ENCODE data around the gene ITGB5. TPM values are rescaled to one million over a fixed set of nuclear protein-coding genes. Genes with fewer than 3 reads are reported as not detected.

The ITGB5 gene
- total and polyA plus RNA-seq, 4 donors, result 16.9 to 66.6 (median 48.0) TPM

DNA sequence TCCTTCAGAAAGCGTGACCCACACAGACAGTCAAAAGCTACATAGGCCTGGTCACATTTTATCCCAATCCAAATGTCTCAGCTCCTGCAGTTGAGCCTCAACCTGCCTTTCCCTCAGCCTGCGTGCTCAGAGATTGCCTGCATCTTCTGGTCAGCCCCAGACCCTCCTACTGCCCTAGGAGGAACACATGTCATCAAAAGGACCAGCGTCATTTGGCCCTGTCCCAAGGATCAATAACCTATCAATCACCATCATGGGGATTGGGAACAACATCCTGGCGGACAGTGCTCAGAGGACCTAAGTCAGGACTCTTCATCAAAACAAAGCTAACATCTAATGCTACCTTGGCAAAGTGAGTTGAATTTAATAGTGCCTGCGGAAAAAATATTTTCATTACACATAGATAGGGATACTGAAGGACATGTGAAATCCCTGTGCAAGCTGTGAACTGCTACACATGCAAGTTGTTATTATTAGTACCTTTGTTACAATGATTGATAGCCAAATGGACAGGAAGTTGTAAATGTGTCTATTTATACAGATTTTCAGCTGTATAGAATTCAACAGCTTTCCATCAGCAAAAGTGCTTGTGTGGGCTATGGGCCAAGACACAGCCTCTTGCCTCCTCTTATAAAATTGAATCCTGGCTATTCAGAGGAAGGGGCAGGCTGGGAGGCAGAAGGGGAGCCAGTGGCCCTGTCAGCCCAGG, 109.2 kb downstream of the ITGB5 start:
- Histone ChIP-seq H3K4me1 (ENCODE audit: control insufficient read depth in 4 of 4, insufficient read depth in 4 of 4, low read length in 3 of 4) (peaks cover 0 to 20% (median 17%) of the 10 kb centered on the region in 4 donors), H3K27ac (ENCODE audit: low read depth in 1 of 2, low read length in 2 of 2) (no peak overlapping the region), H3K4me3 (ENCODE audit: low read depth in 1 of 3, low read length in 3 of 3) (no peak overlapping the region), H3K36me3 (ENCODE audit: control insufficient read depth in 4 of 4, insufficient read depth in 3 of 4, low read depth in 1 of 4, low read length in 3 of 4) (peaks cover 0 to 6% (median 5%) of the 10 kb centered on the region in 4 donors), H3K27me3 (ENCODE audit: control insufficient read depth in 4 of 4, insufficient read depth in 4 of 4, low read length in 3 of 4) (no peaks in the 10 kb centered on the region), H3K9me3 (ENCODE audit: control insufficient read depth in 4 of 4, low read length in 3 of 4) (no peaks in the 10 kb centered on the region), H3K9ac (ENCODE audit: low read depth in 1 of 2, low read length in 2 of 2) (no peak overlapping the region)
- DNase-seq (ENCODE audit: low spot score), result no peak
- 74% methylated on average over 5 of the region's 5 CpGs for WGBS
- no peak for TF ChIP-seq MAX (IDR thresholded peaks at IDR 0.05)
- TF ChIP-seq GABPA (IDR thresholded peaks at IDR 0.05 in 1 of 2, conservative IDR thresholded peaks at IDR 0.05 in 1 of 2), result no peak
- no peak for TF ChIP-seq RXRA (IDR thresholded peaks at IDR 0.05)
- no peak for TF ChIP-seq CTCF (IDR thresholded peaks at IDR 0.05; ENCODE audit: low read depth, low read length, missing input control)
- TF ChIP-seq, protein P1, sequence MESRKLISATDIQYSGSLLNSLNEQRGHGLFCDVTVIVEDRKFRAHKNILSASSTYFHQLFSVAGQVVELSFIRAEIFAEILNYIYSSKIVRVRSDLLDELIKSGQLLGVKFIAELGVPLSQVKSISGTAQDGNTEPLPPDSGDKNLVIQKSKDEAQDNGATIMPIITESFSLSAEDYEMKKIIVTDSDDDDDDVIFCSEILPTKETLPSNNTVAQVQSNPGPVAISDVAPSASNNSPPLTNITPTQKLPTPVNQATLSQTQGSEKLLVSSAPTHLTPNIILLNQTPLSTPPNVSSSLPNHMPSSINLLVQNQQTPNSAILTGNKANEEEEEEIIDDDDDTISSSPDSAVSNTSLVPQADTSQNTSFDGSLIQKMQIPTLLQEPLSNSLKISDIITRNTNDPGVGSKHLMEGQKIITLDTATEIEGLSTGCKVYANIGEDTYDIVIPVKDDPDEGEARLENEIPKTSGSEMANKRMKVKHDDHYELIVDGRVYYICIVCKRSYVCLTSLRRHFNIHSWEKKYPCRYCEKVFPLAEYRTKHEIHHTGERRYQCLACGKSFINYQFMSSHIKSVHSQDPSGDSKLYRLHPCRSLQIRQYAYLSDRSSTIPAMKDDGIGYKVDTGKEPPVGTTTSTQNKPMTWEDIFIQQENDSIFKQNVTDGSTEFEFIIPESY (IDR thresholded peaks at IDR 0.05), result no peak
- TF ChIP-seq YY1 (IDR thresholded peaks at IDR 0.05), result no peak
- TF ChIP-seq JUND (IDR thresholded peaks at IDR 0.05), result no peak
- no peak for TF ChIP-seq EGR1 (IDR thresholded peaks at IDR 0.05; ENCODE audit: low read depth in 2 of 2)
- TF ChIP-seq, protein P2, sequence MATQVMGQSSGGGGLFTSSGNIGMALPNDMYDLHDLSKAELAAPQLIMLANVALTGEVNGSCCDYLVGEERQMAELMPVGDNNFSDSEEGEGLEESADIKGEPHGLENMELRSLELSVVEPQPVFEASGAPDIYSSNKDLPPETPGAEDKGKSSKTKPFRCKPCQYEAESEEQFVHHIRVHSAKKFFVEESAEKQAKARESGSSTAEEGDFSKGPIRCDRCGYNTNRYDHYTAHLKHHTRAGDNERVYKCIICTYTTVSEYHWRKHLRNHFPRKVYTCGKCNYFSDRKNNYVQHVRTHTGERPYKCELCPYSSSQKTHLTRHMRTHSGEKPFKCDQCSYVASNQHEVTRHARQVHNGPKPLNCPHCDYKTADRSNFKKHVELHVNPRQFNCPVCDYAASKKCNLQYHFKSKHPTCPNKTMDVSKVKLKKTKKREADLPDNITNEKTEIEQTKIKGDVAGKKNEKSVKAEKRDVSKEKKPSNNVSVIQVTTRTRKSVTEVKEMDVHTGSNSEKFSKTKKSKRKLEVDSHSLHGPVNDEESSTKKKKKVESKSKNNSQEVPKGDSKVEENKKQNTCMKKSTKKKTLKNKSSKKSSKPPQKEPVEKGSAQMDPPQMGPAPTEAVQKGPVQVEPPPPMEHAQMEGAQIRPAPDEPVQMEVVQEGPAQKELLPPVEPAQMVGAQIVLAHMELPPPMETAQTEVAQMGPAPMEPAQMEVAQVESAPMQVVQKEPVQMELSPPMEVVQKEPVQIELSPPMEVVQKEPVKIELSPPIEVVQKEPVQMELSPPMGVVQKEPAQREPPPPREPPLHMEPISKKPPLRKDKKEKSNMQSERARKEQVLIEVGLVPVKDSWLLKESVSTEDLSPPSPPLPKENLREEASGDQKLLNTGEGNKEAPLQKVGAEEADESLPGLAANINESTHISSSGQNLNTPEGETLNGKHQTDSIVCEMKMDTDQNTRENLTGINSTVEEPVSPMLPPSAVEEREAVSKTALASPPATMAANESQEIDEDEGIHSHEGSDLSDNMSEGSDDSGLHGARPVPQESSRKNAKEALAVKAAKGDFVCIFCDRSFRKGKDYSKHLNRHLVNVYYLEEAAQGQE (IDR thresholded peaks at IDR 0.05), result no peak
- no peak for TF ChIP-seq SP1 (IDR thresholded peaks at IDR 0.05)
- TF ChIP-seq NR2F2 (IDR thresholded peaks at IDR 0.05), result no peak
- no peak for TF ChIP-seq FOXA2 (IDR thresholded peaks at IDR 0.05)
- no peak for TF ChIP-seq TAF1 (conservative IDR thresholded peaks at IDR 0.05)
- no peak for TF ChIP-seq HNF4A (conservative IDR thresholded peaks at IDR 0.05)
- TF ChIP-seq RAD21 (IDR thresholded peaks at IDR 0.05), result no peak
- TF ChIP-seq ATF3 (IDR thresholded peaks at IDR 0.05), result no peak
- no peak for TF ChIP-seq HNF4G (IDR thresholded peaks at IDR 0.05)

Measured in liver (tissue), 9 donors.